ENCODE measurements around the gene POLD1.
A peak's percentile ranks its signal among the peaks of the same experiment; 100 is the strongest.

DNA sequence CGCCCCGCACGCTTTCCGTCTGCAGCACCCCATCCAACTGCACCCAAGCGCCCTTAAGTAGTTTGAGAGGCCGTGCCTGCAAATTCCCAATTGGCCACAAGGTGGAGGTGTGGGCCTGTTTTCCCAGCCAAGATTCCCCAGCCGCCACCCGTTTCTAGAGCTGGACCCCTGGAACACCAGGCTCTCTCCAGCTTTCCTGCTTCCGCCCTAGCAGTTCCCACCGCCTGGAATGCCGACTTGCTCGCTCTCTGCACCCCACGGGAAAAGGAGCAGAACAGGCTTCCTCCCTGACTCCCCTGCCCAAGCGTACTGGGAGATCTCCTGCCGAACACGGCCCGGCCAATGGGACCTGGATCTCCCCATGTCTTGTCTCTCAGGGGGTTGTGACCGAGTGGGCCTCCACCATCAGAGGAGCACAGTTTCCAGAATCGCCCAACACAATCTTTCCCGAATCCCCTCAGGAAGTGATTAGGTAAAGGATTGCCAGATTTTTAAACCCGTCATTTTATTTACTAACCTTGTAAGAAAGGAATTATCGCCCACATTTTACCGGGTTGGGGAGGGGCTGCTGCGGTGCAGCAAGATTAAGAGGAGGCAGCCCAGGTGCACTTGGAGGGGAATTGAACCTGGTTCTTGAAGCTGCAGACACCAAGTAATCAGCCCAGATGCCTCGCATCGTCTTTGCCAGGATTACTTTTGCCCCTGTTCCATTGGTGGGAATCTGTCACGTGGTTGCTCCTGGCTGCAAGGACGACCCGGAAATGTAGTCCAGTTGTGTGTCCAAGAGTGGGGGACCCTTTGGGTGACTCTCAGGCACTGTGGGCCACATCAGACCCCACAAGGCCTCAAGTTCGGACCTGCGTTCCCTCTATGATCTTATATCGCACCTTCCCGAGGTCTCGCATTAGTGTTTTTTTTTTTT, 15.2 kb upstream of the POLD1 start:
- TF ChIP-seq, protein P1, sequence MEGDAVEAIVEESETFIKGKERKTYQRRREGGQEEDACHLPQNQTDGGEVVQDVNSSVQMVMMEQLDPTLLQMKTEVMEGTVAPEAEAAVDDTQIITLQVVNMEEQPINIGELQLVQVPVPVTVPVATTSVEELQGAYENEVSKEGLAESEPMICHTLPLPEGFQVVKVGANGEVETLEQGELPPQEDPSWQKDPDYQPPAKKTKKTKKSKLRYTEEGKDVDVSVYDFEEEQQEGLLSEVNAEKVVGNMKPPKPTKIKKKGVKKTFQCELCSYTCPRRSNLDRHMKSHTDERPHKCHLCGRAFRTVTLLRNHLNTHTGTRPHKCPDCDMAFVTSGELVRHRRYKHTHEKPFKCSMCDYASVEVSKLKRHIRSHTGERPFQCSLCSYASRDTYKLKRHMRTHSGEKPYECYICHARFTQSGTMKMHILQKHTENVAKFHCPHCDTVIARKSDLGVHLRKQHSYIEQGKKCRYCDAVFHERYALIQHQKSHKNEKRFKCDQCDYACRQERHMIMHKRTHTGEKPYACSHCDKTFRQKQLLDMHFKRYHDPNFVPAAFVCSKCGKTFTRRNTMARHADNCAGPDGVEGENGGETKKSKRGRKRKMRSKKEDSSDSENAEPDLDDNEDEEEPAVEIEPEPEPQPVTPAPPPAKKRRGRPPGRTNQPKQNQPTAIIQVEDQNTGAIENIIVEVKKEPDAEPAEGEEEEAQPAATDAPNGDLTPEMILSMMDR (IDR thresholded peaks at IDR 0.05), result peak; percentile 87 to 94 (median 91)
- no peak for TF ChIP-seq EP300 (IDR thresholded peaks at IDR 0.05)
- no peak for TF ChIP-seq POLR2A (IDR thresholded peaks at IDR 0.05)

Data from tibial nerve (tissue), 4 donors.